HG03521 (cell line): ENCODE measurements around the gene SHISA4.
"Not testable (repeated sequence)": the region's sequence is repeated elsewhere in the genome, so short reads cannot be mapped to it uniquely, and the experiment has no call there.

ENCODE experiments used
- ATAC-seq: cut with Tn5 transposase; IDR thresholded peaks from one replicate; pipeline ENCODE4 v1.9.1; 2021; ENCODE audit warnings: mild to moderate bottlenecking, moderate library complexity; ENCODE audit not compliant: unreplicated experiment

The SHISA4 gene

DNA sequence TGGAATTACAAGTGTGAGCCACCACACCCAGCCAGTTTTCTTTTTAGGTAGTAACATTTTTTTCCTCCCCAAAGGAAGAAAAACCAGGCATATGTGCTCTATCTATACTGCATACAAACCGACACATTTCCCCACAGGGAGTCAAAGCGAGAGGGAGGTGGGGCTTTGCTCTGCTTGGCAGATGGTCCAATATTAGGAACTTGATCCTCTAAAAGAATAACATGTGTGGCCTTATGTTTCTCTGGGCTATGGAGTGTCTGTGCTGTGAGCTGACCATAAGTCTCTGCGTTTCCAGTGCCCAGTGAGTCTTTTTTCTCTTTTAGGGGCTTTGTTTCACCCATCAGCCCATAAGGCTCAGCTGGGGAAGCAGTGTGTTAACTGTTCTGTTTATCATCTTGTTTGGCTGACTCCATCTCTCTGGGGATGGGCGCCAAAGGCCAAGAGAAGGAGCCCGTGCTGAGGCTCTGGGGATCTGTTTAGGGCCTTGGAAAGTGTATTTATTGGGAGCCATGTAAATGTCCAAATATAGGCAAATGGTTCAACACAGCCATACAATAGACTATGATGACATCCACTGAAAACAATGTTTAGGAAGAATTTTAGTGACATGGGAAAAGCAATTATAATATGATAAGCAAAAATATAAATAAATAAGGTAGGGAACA lies 37.4 kb downstream of the SHISA4 start:
- no peak for ATAC-seq

DNA sequence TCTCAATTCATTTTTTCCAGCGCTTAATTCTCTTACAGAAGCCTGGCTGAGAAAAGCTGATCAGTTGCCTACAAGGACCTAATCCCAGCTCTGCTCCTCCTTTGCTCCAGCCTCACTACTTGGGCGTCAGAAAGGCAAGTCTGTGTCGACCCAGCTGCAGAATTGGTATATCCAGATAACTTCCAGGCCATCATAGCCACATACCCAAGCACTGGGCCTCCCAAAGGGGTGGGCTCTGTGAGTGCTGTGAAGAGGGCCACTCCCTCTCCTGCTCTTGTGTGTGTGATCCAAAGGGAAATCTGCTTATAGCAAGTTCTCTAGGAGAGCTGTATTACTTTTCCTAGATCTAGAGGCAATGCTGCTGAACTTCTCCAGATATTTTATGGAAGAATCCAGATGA lies 39.6 kb downstream of the SHISA4 start:
- ATAC-seq, result no peak

DNA sequence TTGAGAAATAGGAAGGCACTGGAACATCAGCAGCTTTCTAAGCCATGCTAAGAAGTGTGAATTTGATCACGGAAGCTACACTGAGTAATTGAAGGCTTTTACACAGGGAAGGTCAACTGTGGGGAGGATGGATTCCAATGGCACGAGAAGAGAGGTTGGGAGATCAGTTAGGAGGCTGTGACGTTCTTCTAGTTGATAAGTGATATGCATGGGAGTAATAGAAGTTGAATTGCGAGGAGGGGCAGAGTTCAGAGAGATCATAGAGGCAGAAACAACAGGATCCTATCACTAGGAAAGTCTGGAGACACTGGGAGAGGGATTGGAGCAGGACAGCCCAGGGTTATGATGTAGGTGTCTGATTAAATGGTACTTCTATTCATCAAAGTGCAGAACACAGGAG lies 41.4 kb downstream of the SHISA4 start:
- no peak for ATAC-seq

DNA sequence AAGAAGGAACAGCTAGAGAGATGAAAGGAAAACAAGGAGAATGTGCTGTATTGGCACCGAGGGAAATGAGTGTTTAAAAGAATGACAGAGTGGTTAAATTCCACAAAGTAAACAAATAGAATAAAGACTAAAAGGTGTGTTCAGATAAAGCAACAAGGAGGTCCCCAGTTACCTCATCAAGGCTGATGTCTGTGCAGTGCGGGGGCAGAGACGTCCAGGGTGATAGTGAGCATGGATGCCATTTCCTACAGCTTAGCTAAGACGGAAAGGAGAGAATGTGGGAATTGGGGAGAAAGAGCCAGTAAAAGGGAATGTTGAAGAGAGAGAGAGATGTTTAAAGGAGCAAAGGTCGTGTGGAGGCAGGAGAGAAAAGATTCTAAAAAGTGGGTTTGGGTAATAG lies 42.1 kb downstream of the SHISA4 start:
- ATAC-seq, result no peak

DNA sequence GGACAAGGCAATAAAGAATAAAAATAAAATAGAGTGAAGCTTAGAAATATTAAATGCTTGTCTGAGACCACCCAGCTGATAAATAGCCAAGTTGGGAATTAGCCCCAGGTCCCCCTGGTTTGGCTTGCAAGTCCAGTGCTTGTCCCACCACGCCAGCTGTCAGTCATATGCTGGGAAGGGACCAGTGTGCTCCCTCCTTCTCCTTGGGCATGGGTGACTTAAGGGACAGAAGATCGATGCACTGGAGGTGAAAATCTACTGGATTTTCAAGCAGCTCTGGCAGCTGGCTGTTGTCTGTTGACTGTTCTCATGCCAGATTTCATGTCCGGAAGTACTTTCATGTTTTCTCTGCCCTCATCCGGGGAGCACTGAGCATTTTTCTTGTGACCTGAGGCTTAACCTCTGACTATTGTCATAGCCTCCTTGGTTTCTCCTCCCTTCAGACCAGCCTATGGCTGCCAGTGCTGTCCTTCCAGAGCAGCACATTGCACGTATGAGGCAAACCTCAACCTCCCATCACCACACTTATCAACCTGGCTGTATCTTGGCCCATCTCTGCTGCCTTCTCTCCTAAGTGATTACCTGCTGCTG lies 45.2 kb downstream of the SHISA4 start:
- ATAC-seq, result no peak

DNA sequence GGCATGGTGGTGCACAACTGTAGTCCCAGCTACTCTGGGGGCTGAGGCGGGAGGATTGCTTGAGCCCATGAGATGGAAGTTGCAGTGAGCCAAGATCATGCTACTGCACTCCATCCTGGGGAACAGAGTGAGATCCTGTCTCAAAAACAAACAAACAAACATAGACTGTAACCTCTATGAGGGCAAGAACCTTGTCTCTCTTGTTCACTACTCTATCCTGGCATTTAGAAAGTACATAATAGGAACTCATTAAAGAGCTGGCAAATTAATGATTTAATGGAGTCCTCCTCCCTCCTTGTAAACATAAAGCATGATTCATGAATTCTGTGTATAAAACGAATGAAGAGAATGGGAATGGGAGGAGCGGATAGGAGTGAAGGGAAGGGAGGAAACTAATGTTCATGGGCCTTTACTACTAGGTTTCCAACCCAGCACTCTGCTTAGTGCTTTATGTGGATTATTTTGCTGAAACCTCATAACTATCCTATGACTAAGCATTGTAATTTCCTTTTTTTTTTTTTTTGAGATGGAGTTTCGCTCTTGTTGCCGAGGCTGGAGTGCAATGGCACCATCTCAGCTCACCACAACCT lies 49.0 kb downstream of the SHISA4 start:
- ATAC-seq, result no peak

DNA sequence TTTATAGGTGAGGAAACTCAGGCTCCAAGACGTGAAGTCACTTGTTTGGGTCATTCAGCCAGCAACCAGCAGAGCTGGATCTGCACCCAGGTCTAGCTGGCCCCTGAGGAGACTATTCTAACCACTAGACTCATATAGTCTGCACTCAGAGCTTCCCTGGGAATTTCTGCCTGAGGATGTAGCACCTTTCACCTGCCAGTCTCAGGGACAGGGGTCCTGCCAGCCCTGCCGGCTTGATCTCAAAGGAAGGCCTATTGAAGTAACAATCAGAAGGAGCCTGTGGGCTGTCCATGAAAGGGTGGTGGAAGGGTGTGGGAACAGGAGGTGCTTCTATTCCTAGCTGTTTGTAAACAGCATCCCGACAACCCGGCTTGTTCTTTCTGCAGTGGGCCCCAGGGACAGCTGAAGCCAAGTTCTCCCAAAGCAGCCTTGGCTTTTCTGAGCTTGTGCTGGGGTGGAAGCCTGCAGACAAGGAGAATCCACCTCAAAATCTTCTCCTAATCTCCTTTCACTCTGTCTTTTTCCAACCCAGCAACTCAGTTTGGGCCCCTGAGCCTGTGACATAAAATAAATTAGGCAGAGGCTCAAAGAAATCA lies 49.8 kb downstream of the SHISA4 start:
- ATAC-seq, result no peak

DNA sequence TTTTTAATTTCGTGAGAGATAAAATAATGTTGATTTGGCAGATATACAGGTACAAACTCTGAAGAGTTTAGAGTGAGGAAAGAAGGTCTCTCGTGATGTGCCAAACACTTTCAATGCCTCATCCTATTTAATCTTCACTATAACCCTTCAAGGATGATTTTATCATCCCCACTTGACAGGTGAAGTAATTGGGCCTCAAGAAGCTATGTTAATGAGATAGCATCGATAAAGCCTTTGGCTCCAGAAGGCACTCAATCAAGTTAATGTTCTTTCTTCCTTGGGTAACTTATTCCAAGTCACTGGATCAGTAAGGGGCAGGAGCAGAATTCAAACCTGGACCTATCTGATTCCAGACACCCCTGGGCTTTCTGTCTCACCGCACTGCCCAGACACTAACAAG lies 50.5 kb downstream of the SHISA4 start:
- no peak for ATAC-seq

DNA sequence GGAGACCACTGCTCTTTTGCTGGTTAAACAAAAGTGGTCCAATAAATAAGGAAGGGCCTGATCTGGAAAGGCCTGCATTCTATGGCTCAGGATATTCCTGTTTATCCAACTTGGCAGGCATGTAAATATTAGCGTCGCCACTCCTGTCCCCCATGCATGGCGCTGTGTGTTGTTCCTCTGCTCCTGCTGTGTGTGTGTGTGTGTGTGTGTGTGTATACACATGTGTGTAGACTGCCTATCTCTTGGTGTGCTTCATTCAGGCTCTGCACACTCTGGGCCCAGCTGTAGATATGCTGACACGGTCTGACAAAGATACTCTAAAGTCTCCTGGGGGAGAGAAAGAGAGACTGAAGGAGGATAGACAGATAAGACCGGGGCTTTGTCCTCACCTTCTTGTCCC lies 50.9 kb downstream of the SHISA4 start:
- ATAC-seq, result no peak

DNA sequence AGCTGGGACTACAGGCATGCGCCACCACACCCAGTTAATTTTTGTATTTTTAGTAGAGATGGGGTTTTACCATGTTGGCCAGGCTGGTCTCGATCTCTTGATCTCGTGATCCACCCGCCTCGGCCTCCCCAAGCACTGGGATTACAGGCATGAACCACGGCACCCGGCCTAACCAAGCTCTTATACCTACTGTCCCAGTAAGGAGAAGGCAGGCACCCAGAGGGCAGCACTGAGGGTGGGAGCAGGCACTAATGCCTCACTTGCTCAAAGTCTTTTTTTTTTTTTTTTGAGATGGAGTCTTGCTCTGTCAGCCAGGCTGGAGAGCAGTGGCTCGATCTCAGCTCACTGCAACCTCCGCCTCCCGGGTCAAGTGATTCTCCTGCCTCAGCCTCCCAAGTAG lies 51.6 kb downstream of the SHISA4 start:
- not testable (repeated sequence) for ATAC-seq

DNA sequence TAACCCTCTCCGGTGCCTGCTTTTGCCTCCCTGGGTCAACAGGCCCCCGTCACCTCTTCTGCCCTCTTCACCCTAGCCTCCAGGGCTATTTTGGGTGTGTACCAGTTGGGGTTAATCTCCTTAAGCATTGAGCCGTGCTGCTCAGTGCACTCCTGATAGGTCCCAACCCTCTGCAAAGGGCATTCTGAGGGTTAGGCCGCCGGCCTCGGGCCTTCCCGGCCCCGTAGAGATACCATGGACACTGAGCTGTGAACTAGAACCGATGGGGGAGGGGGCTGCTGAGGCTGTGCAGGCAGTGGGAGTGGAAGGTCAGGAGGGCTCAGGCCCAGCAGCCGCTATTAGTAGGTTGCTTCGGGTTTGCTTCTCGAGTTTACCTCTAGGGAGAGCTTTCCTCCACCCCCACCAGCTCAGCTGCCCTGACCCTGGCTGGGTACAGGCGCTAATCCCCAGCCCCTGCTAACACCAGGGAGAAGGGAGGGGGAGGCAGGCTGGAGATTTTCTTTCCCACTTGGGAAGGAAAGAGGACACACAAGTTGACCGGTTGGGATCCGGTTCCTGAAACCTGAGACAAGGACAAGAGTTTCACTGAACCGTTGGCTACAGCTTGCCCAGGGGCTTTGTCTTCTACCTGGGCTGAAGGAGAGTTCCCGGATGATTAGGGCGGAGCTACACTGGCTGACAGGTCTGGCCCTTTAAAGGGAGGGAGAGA lies 52.9 kb downstream of the SHISA4 start:
- ATAC-seq, result no peak

DNA sequence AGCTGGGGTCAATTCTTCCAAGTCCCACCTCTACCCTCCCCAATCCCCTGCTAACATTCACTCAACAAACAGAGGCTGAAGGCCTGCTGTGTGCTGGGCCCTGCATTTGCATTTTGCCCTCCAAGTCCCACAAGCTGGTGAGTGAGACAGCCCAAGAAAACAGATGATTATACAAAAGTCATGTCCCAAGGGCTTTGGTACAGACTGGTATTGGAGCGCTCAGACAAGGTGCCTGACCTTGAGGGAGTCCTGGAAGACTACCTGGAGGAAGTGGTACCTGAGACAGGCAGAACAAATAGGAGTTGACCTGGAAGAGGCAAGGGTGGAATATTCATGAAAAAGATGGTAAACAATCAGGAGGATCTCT lies 53.4 kb downstream of the SHISA4 start:
- ATAC-seq, result no peak
